Measurements from ENCODE around the gene ZBTB17. TPM values are rescaled to one million over a fixed set of nuclear protein-coding genes. Genes with fewer than 3 reads are reported as not detected.

The ZBTB17 gene
- total RNA-seq, 1 donor from 2014 or later, result 42.2 TPM

- no peak overlapping the region for H3K27ac Mint-ChIP-seq
- peak overlapping the region; percentile 8 for H3K4me3 Mint-ChIP-seq
- H3K4me1 Mint-ChIP-seq (ENCODE audit: unreplicated experiment), result peaks cover 20% of the 10 kb centered on the region
- no peaks in the 10 kb centered on the region for H3K9me3 Mint-ChIP-seq
- TF ChIP-seq CTCF (conservative IDR thresholded peaks at IDR 0.05), result no peak
- no peaks in the 10 kb centered on the region for H3K27me3 Mint-ChIP-seq
- peaks cover 14% of the 10 kb centered on the region for H3K36me3 Mint-ChIP-seq
- DNase-seq (ENCODE audit: extremely low spot score, unreplicated experiment), result no peak
Observed at GRCh38 chr1:15973772-15974171, 2.1 kb downstream of the ZBTB17 start.

GRCh38 chr1:15972409-15972808 is 3.5 kb downstream of the ZBTB17 start:
- no peak for TF ChIP-seq CTCF (conservative IDR thresholded peaks at IDR 0.05)
- H3K27ac Mint-ChIP-seq, result no peak overlapping the region
- peaks cover 25% of the 10 kb centered on the region for H3K36me3 Mint-ChIP-seq
- no peaks in the 10 kb centered on the region for H3K9me3 Mint-ChIP-seq
- peaks cover 24% of the 10 kb centered on the region for H3K4me1 Mint-ChIP-seq (ENCODE audit: unreplicated experiment)
- no peak for DNase-seq (ENCODE audit: extremely low spot score, unreplicated experiment)
- H3K4me3 Mint-ChIP-seq, result no peak overlapping the region
- H3K27me3 Mint-ChIP-seq, result no peaks in the 10 kb centered on the region

- peaks cover 19% of the 10 kb centered on the region for H3K4me1 Mint-ChIP-seq (ENCODE audit: unreplicated experiment)
- TF ChIP-seq CTCF (conservative IDR thresholded peaks at IDR 0.05), result no peak
- H3K27me3 Mint-ChIP-seq, result no peaks in the 10 kb centered on the region
- no peak overlapping the region for H3K4me3 Mint-ChIP-seq
- no peak overlapping the region for H3K27ac Mint-ChIP-seq
- peaks cover 25% of the 10 kb centered on the region for H3K36me3 Mint-ChIP-seq
- no peaks in the 10 kb centered on the region for H3K9me3 Mint-ChIP-seq
- no peak for DNase-seq (ENCODE audit: extremely low spot score, unreplicated experiment)
Observed at GRCh38 chr1:15970911-15971310, 5.0 kb downstream of the ZBTB17 start.

- H3K4me1 Mint-ChIP-seq (ENCODE audit: unreplicated experiment), result peaks cover 15% of the 10 kb centered on the region
- H3K36me3 Mint-ChIP-seq, result peaks cover 34% of the 10 kb centered on the region
- no peak overlapping the region for H3K27ac Mint-ChIP-seq
- TF ChIP-seq CTCF (conservative IDR thresholded peaks at IDR 0.05), result no peak
- no peak for DNase-seq (ENCODE audit: extremely low spot score, unreplicated experiment)
- H3K27me3 Mint-ChIP-seq, result no peaks in the 10 kb centered on the region
- no peaks in the 10 kb centered on the region for H3K9me3 Mint-ChIP-seq
- no peak overlapping the region for H3K4me3 Mint-ChIP-seq
Observed at GRCh38 chr1:15969321-15969880, 6.5 kb downstream of the ZBTB17 start.

GRCh38 chr1:15968172-15968571 is 7.7 kb downstream of the ZBTB17 start:
- H3K4me3 Mint-ChIP-seq, result no peak overlapping the region
- peaks cover 16% of the 10 kb centered on the region for H3K4me1 Mint-ChIP-seq (ENCODE audit: unreplicated experiment)
- DNase-seq (ENCODE audit: extremely low spot score, unreplicated experiment), result no peak
- TF ChIP-seq CTCF (conservative IDR thresholded peaks at IDR 0.05), result no peak
- no peak overlapping the region for H3K27ac Mint-ChIP-seq
- no peaks in the 10 kb centered on the region for H3K27me3 Mint-ChIP-seq
- H3K9me3 Mint-ChIP-seq, result no peaks in the 10 kb centered on the region
- peaks cover 34% of the 10 kb centered on the region for H3K36me3 Mint-ChIP-seq

- Mint-ChIP-seq H3K27ac (no peak overlapping the region), H3K27me3 (no peaks in the 10 kb centered on the region), H3K4me3 (no peak overlapping the region), H3K36me3 (peaks cover 32% of the 10 kb centered on the region), H3K4me1 (ENCODE audit: unreplicated experiment) (peaks cover 21% of the 10 kb centered on the region), H3K9me3 (no peaks in the 10 kb centered on the region)
- no peak for TF ChIP-seq CTCF (conservative IDR thresholded peaks at IDR 0.05)
- no peak for DNase-seq (ENCODE audit: extremely low spot score, unreplicated experiment)
Observed at GRCh38 chr1:15966956-15967344, 9.0 kb downstream of the ZBTB17 start.

All from type B pancreatic cell (in vitro differentiated cells).